HG03565 (cell line): ENCODE results near the gene EOGT.

ENCODE experiments used
- ATAC-seq: cut with Tn5 transposase; IDR thresholded peaks from one replicate; pipeline ENCODE4 v1.9.1; 2021; ENCODE audit warnings: mild to moderate bottlenecking, moderate library complexity; ENCODE audit not compliant: unreplicated experiment

Gene EOGT

DNA sequence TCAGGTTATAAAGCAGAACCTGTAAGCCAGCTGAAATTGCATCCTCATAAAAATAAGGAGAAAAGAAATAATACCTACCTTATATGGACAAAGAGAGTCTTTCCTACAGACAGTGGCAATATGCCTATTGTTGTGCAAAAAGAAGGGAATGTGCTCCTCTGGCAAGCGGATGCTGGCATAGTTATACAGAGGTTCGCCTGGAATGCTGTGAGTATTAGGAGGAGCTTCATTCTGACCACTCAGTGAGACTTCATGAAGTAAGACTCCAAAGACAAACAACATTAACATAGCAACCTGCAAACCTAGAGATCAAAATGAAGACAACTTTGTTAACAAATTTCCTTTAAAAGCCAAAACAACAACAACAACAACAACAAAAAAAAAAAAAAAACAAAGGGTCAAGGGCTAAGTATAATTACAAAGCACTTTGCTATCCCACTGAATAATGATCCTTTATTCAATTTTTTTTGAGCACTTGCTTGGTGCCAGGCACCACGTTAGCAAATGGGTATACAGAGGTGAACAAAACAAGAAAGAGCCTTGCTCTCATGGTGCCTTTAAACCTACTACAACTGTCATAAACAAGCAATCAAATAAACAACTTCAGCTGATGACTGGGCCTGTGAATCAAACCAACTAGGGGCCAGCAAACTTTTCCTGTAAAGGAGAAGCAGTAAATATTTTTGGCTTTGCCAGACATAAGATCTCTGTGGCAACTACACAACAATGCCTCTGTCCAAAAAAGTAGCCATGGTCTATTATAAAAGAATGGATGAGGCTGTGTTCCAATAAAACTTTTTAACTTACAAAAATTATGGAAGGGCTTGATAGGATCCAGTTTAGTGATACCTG, 3.7 kb downstream of the EOGT start:
- ATAC-seq: no peak

DNA sequence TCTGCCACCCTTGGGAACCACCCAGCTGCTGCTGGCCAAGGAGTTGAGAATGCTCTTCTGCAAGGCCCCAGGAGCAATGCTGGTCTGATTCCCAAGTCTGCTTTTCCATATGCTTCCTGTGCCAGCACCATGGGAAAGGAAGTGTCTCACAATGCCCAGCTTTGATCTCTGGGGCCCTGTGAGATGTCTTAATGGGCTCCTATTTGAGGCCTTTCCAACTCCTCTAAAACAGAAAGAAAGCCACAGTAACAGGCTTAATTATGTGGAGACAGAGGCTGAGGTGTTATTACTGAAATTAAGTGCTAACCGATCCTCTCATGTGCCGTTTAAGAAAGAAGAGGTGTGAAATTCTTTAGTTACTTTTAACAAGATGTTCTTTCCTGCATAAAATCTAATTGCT, 4.5 kb downstream of the EOGT start:
- no peak for ATAC-seq

DNA sequence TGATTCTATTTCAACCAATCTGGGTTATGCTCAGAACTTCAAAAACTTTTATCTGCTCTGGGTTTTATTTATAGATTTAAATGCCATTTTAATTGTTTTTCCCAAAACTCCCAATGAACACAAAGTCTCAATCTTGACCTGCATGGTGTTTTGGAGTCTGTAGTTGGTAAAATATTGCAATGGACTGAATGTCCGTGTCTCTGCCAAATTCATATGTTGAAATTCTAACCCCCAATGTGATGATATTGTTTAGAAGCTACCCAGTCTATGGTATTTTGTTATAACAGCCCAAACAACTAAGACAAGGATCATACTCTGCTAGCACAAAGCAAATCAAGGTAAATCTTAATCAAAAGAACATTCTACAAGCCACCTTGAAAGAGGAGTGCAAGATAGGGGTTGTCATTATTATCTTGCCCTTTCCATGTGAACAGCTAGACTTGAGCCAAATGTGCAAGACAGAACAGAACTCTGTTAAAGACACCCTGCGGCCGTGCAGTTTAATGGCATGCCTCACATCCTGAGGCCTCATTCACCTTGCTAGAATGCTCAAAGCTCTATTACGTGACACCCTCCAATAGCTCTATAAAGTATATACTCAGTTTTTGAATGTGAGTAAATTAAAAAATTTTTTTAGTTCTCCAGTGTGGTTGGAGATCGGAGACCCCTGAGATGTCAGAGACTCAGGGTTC, 7.5 kb downstream of the EOGT start:
- no peak for ATAC-seq

DNA sequence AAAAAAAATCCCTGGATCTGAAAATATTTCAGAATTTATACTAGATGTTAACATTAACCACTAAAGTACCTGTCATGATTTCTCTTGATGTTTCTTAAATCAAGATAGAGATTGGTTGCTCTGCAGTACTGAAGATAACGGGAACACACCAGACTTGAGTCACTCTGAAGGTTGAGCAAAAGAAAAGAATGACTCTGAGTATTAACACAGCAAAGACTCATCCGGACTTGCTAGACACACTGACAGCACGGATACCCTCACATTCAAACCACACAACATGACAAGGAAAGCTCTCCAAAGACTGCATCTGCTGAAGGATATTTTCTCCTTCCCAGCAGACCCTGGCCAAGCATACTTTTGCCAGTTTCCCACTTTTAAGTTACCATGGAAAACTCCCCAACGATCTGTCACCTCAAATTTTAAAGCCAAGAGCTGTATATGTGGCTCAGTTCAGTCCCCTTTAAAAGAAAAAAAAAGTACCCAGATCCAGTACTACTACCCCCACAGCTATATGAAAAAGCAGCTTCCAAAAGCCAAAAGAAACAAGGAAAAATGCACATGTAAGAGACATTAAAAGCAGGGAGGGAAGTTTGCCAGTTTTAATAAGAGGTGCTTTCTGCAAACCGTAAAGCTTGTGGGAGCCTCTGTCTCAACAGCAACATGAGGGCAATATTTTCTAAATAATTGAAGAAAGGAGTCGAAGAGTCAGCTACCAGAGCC, 8.3 kb downstream of the EOGT start:
- ATAC-seq: no peak

DNA sequence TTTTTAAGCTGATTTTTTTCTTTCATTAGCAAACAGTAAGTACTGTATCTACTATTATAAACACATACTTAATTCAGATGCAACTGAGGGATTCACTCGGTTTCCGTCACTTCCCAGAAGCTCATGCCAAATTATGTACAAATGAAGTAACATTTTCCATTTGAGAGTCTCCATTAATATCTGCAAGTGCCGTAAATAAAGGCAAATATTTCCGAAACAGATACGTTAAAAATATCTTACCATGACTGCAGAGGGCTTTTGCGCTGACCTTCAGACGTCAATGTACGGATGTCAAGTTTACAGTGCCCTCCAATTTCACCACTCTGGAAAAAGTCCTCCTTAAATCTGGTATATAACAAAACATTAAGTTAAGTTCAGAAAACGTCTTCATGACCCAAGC, 9.3 kb downstream of the EOGT start:
- ATAC-seq: no peak

DNA sequence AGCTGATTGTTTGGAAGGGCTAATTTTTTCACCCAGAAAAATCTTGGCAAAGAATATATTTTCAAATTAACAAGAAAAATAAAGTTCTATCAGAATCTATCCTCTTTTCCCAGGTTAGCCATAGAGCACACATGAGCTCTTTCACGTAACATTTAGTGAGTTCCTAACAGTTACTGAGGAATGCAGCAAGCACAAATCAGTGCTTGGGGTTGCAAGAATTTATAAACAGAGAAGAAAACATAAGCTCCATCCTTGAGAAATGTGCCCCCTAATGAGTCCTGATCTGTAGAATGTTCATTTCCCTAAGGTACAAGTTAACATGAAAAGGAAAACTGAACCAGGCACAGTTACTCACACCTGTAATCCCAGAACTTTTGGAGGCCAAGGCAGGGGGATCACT, 13.9 kb downstream of the EOGT start:
- ATAC-seq: no peak

DNA sequence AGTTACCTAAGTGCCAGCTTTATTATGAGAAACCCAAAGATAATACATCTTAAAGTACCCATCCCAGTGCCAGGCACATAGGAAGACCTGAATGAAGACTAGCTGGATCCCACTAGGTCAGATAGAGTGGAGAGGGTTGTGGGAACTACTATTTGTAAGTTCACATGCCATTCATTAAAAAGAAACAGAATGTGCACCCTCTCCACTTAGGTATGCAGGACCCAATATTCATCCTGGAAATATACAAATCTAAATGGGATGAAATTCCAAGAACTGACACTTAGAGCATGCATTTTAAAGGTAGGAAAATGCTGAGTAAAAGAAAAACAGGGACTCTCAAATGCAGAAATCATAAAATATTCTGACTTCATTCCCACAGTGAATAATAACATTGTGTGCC, 14.3 kb downstream of the EOGT start:
- ATAC-seq: no peak

DNA sequence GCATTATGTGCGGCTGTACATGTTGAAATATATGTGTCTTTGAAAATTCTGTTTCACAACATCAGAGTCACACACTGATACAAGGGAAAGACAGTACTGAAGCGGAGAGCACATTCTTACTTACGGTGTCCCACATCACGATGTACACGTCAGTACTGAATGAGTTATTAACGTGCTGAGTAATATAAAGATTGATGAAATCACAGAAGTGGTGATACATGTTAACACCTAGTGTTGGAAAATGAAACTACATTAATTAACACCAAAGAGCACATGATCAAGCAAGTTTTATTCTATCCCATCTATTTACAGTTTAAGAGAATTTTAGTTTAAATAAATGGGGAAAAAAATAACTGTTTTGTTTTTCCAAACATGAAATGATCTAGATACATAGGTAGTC, 15.6 kb downstream of the EOGT start:
- peak; percentile 73 for ATAC-seq

DNA sequence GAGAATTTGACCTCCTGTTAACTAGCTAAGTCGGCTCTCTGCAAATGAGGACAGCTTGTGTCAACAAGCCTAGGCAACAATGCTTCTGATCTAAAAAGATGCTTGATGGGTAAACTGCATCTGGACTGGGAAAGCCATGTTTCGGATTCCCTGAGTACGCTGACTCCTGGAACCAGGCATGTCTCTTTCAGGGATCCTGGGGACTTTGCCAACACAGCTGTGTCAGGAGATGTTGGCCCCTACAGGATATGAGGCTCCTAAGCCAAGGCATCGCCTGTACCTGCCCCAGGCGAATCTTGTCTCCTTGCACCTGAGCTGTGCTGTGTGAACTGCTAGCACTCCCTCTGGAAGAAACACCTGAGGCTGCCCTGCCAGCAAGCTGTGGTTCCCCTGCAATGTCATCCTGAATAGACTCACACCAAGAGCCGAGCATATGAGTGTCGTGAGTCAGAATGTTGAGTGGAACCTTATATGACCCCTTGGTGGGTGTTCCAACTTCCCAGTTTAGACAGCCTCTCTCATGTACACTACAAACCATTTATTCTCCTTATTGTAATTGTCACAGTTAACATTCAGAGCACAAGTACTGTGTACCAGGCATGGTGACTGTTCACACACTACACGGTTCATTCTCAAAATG, 17.0 kb downstream of the EOGT start:
- ATAC-seq: no peak

DNA sequence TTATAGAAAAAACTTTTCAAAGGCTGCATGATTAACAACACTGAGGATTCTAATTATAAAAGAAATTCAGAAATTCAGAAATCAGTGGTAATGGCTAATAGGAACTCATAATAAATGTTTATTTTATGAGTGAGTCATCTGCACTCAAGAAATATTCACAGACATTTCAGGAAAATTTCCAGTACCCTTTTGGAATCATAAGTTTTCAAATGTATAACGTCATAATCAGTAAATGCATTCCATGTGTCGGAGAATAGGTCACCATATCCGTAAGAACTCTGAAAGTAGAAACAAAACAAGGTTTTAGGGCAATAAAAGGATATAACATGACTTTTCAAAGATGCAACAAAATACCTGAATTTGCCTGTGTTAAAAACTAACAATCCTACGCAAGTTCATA, 24.7 kb downstream of the EOGT start:
- ATAC-seq: no peak

DNA sequence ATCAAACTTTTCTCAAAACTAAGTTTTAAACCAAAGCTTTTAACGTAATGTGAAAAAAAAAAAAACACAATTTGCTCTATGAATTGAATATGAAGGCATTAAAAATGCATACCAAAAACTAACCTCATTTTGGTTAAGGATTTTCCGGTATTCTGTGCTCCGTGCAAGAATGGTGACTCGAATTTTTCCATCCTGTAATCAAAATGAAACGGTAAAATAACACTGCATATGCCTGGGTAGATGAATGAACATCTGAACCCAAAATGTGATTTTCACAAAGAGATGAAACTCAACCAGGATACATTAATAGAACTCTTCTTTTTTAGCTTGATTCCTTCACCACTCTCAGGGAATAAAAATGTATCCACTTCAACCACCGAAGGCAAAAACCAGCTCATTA, 26.2 kb downstream of the EOGT start:
- ATAC-seq: no peak

DNA sequence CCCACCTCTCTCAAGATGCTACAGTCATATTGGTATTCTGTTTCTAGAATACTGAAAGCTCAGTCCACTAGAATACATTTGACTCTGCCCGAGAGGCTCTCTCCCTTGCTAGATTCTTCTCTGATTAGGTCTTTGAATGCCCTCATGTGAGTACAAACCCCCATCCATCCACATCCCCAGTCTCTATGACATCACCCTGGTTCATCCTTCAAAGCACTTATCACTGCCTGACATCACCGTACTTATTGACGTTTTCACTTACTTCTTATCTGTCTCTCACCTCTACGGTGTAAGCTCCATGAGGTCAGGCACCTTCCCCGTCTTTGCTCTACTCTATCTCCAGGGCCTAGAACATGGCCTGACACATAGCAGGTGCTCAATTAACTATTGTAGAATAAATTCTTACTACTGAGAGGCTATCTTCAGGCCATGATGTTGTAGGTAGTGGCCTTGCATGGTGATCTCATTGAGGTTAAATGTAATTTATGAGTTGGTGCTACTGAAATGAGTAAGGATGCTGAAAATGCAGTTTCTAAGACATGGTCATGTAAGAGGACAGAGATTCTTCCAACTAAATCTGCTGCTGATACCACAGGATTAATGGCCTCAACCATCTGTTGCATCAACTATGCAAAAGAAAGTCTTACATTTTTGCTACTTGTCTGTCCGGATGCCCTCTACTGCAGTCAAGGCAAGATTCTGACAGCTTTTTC, 26.8 kb downstream of the EOGT start:
- ATAC-seq: no peak

DNA sequence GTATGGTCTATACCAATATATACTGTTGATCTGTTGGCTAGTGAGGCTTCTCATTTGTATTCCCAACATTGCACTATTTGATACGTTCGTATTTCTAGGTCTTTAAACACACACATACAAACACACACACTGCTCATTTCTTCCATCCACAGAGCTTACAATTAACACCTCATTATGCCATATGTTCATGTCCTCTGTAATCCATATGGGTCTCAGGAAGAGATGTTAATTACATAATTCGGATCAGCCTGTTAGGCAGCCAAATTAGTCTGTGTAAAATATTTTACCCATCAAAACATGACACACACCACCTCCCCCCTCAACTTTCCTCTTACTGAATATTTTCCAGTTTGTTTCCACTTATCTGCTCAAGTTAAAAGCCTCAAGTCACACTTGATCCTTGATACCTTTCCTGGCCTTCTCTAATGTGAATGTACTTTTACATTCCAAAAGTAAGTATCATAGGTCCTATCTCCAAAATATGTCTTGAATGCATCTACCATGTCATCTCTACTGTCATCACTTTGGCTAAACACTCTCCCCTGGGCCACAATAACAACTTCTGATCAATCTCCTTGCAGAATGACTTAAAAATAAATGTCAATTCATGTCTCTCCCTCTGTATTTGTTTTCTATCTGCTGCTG, 28.2 kb downstream of the EOGT start:
- ATAC-seq: no peak

DNA sequence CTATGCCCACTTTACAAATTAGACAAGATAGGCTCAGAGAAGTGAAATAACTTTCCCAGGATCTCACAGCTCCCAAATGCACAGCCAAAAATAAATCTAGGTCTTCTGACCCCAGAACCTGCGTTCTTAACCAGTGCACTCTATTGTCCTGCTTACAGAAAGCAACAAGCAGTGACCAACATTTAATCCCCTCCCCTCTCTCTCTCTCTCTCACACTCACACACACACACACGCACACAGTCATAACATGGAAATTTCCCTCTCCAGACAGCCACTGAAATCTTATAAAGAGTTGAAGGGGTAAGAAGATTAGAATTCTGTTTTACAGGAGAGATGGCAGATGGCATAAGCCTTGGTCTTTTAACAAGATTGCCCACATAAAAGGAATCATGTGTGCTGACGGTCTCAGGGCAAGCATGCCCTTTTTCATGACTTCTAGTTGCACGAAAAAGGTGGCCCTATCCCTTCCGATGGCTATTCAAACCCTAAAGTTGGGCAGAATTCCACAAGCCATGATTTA, 29.4 kb downstream of the EOGT start:
- ATAC-seq: no peak

DNA sequence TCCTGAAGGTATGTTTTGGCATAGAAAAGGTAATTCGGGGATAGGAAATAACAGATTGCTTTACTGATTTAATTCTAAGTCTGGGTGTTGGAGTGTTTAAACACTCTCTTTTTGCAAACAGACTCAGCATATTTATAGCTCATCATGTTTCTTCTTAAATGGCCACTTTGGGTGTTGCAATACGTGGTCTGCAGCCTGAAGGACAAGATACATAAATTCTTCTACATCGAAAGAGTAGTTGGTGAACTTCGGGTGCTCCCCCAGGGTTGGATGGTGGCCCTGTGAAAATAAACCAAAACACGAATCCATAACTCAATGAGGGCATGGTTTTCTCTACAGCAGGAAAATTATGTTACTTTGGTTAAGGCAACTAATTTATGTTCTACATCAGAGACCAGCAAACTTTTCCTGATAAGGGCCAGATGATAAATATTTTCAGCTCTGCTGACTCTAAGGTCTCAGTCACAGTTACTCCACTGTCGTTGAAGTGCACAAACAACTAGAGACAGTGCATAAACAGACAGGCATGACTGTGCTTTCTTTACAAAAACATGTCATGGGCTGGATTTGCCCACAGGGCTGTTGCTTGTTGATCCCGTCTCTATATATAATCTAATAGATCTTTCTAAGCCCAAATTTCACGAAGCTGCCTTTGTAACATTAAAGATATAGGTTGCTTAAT, 35.9 kb downstream of the EOGT start:
- ATAC-seq: no peak

DNA sequence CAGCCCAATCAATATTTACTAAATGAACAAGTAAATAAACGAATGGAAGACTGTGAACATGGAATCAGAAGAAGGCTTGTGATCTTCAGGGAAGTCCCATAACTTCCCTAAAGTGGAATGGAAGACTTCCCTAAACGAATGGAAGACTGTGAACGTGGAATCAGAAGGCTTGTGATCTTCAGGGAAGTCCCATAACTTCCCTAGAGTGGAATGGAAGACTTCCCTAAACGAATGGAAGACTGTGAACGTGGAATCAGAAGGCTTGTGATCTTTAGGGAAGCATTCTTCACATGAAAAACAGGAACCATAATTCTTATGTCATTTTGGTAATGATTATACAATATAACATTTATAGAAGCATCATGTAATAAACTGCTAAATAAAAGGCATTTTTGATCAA, 38.8 kb downstream of the EOGT start:
- ATAC-seq: no peak

DNA sequence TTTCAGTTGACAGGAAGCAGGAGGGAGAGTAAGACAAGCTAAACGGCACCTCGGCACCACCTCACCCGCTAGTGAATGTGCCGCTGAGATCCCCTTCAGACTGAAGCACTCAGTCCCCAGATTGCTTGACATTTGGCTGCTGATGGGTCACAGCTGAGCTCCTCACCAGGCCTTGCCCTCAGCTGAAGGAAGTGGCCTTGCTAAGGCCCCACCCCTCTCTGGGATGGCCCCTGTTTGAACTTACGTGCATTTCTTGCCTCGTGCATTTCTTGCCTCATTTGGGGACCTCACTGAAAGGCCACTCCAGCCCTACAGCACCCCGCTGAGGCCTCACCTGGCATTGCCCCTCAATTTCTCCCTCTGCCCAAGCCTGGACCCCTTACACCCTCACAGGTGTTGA, 39.8 kb downstream of the EOGT start:
- ATAC-seq: no peak

DNA sequence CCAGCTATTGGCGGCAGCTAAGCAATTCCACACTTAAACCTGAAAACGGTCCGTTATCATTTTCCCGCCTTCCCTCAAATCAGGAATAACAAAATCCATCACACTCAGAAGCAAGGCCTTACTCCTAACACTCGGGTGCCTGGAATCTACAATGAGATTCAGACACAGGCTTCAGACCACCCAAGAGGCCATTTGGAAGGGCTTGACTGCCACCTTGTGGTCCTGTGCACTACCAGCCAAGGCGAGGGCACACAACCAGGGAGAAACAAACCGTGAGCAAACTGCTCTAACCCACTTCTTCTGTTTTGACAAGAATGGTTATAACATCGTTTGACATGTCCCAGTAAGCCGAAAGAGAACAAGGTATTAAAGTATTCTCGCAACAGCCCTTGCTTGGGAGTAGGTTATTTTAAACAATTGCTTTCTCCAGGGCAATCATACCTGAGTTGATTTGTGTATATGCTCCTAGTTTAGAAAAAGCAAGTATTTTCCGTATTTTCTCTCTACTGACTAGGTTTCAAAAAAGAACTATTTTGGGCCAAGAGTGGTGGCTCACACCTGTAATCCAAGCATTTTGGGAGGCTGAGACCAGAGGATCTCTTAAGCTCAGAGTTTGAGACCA, 41.0 kb downstream of the EOGT start:
- ATAC-seq: no peak

DNA sequence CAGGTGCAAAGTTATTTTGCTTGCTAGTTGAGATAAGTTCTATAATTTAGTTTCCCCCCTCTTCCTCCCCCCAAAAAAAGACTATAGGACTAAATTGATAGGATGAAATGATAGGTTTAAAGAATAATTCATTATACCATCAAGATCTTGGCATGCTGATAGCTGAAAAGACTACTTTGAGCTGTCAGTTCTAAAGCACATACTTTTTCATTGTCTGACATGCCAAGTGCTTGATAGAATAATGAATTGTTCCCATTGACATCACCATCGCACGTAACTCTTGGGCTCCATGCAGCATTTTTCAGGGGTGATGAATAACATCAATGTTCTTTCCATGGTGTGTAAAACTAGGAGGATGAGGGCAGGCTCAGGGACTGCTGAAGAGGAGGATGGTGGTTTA, 48.8 kb downstream of the EOGT start:
- no peak for ATAC-seq
